Measurements from ENCODE around the gene DPH6.

DNA sequence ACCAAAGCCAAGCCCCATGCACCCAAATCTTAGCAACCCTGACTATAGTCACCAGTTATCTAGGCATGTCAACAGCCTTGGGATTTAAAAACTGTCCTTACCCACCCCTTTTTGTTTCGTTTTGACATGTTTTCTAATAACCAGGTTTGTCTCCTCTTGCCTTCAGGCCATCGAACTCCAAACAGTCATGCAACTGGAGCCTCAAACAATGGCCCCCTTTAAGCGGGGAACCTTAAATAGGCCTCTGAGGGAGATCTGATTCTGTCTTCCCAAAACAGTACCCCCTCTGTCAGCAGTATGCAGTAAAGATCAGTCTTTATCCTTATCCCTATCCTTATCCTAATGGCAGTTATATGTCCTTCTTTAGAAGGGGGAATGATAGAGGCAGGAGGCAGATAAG is 105.7 kb downstream of the DPH6 start:
- TF ChIP-seq, protein P1, sequence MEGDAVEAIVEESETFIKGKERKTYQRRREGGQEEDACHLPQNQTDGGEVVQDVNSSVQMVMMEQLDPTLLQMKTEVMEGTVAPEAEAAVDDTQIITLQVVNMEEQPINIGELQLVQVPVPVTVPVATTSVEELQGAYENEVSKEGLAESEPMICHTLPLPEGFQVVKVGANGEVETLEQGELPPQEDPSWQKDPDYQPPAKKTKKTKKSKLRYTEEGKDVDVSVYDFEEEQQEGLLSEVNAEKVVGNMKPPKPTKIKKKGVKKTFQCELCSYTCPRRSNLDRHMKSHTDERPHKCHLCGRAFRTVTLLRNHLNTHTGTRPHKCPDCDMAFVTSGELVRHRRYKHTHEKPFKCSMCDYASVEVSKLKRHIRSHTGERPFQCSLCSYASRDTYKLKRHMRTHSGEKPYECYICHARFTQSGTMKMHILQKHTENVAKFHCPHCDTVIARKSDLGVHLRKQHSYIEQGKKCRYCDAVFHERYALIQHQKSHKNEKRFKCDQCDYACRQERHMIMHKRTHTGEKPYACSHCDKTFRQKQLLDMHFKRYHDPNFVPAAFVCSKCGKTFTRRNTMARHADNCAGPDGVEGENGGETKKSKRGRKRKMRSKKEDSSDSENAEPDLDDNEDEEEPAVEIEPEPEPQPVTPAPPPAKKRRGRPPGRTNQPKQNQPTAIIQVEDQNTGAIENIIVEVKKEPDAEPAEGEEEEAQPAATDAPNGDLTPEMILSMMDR (IDR thresholded peaks at IDR 0.05) = no peak
- TF ChIP-seq EZH2phosphoT487 (IDR thresholded peaks at IDR 0.05) = no peak
